Measurements from ENCODE around the gene ZNF107.
"Not testable (repeated sequence)": the region's sequence is repeated elsewhere in the genome, so short reads cannot be mapped to it uniquely, and the experiment has no call there.

Gene ZNF107

GRCh38 chr7:64651203-64651602 is 14.7 kb upstream of the ZNF107 start:
- DNase-seq, result no peak

- no peak for DNase-seq
Measured at GRCh38 chr7:64651632-64652165, 14.2 kb upstream of the ZNF107 start.

GRCh38 chr7:64653721-64654401 is 12.1 kb upstream of the ZNF107 start:
- no peak for DNase-seq

GRCh38 chr7:64654796-64655548 is 11.0 kb upstream of the ZNF107 start:
- DNase-seq, result no peak

- no peak for DNase-seq
Measured at GRCh38 chr7:64655811-64656210, 10.1 kb upstream of the ZNF107 start.

GRCh38 chr7:64656489-64656888 is 9.4 kb upstream of the ZNF107 start:
- DNase-seq, result no peak

GRCh38 chr7:64662091-64662490 is 3.8 kb upstream of the ZNF107 start:
- not testable (repeated sequence) for DNase-seq

- DNase-seq, result no peak
Measured at GRCh38 chr7:64666663-64667050, 724 bp downstream of the ZNF107 start.

GRCh38 chr7:64667311-64667710 is 1.4 kb downstream of the ZNF107 start:
- no peak for DNase-seq

GRCh38 chr7:64672414-64672813 is 6.5 kb downstream of the ZNF107 start:
- DNase-seq, result no peak

- DNase-seq, result no peak
Measured at GRCh38 chr7:64685091-64685490, 19.2 kb downstream of the ZNF107 start.

- DNase-seq, result no peak
Measured at GRCh38 chr7:64685741-64686140, 19.8 kb downstream of the ZNF107 start.

- DNase-seq, result no peak
Measured at GRCh38 chr7:64686493-64687184, 20.7 kb downstream of the ZNF107 start.

- DNase-seq, result no peak
Measured at GRCh38 chr7:64687249-64687648, 21.3 kb downstream of the ZNF107 start.

GRCh38 chr7:64688988-64689387 is 23.1 kb downstream of the ZNF107 start:
- no peak for DNase-seq

GRCh38 chr7:64691831-64692230 is 25.9 kb downstream of the ZNF107 start:
- DNase-seq, result no peak

- DNase-seq, result not testable (repeated sequence)
Measured at GRCh38 chr7:64697863-64698262, 31.9 kb downstream of the ZNF107 start.

GRCh38 chr7:64706625-64707292 is 40.8 kb downstream of the ZNF107 start:
- DNase-seq, result no peak

GRCh38 chr7:64717896-64718295 is 52.0 kb downstream of the ZNF107 start:
- not testable (repeated sequence) for DNase-seq

- DNase-seq, result no peak
Measured at GRCh38 chr7:64729089-64729848, 63.3 kb downstream of the ZNF107 start.

- no peak for DNase-seq
Measured at GRCh38 chr7:64733550-64734240, 67.8 kb downstream of the ZNF107 start.
